Neutrophil (primary cell): Measurements from ENCODE around the gene CCDC178.

ENCODE experiments used
- H3K27ac ChIP-seq: fragments of 200-600 bp; sonication (generic); 2 replicates; pipeline ENCODE4 v1.5.1; 2016; ENCODE audit warnings: mild to moderate bottlenecking, moderate library complexity
- H3K27me3 ChIP-seq: fragments of 200-600 bp; sonication (generic); 2 replicates; pipeline ENCODE4 v1.6.0; 2016; ENCODE audit warnings: mild to moderate bottlenecking
- H3K36me3 ChIP-seq: fragments of 200-600 bp; sonication (generic); 2 replicates; pipeline ENCODE4 v1.5.1; 2017
- H3K4me1 ChIP-seq, 2 experiments: fragments of 200-600 bp in 1 of 2; sonication (generic) in 1 of 2; 1 replicate in 1 of 2; 2 replicates in 1 of 2; pipeline versions ENCODE4 v1.5.1 to v1.6.1; 2013 to 2016; ENCODE audit warnings: low read depth in 1 of 2, low read length in 1 of 2, mild to moderate bottlenecking in 1 of 2, moderate library complexity in 1 of 2; ENCODE audit not compliant: control insufficient read depth in 1 of 2, insufficient read depth in 1 of 2
- H3K4me3 ChIP-seq, 2 experiments: fragments of 200-600 bp in 1 of 2; sonication (generic) in 1 of 2; 1 replicate in 1 of 2; 2 replicates in 1 of 2; pipeline ENCODE4 v1.5.1; 2013 to 2016; ENCODE audit warnings: low read depth in 1 of 2, low read length in 1 of 2, mild to moderate bottlenecking in 1 of 2, moderate library complexity in 1 of 2
- H3K9me3 ChIP-seq: fragments of 200-600 bp; sonication (generic); 2 replicates; pipeline ENCODE4 v1.5.1; 2016
- CTCF ChIP-seq: fragments of 200-600 bp; sonication (generic); IDR thresholded peaks from 2 replicates; pipeline ENCODE4 v1.5.1; 2016; ENCODE audit warnings: antibody characterized with exemption

Gene CCDC178

DNA sequence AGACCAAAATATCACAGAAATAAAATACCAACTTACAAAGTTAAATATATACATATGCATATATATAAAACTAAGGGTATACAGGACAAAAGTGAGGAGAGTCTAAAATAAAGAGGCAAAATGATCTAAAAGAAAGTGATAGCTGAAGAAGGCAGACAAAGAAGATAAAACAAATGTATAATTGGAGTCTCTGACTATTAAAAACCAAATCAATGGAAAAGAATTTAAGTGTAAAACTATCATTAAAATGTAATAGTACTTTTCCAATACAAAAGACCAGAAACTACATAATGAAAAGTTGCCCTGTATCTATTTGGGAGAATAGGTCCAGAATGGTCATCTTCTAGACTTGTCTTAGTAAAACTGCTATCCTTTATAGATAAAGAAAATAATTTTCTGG lies 400.3 kb downstream of the CCDC178 start:
- H3K4me3 ChIP-seq = no peak overlapping the region
- H3K4me1 ChIP-seq = no peaks in the 10 kb centered on the region
- H3K36me3 ChIP-seq = no peaks in the 10 kb centered on the region
- no peak overlapping the region for H3K27ac ChIP-seq
- H3K9me3 ChIP-seq = no peaks in the 10 kb centered on the region
- TF ChIP-seq CTCF = no peak
- no peaks in the 10 kb centered on the region for H3K27me3 ChIP-seq

DNA sequence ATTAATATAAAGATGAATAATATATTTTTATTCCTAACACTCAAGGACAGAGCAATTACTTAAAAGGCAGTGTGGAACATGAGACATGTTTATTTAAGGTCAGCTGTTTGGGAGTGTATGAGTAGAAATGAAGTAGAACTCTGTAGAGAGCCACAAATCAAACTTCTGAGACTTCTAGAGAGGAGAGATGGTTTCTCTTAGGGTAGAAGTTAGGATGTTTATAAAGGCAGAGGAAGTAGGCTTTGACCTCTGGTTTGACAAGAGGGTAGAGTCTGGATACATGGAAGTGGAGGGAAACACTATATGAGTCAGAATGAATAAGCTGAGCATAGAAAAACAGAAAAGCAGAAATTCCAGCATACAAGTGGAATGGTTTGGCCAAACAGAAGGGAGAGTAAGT lies 405.6 kb downstream of the CCDC178 start:
- no peak for TF ChIP-seq CTCF
- Histone ChIP-seq H3K27me3 (no peaks in the 10 kb centered on the region), H3K36me3 (no peaks in the 10 kb centered on the region), H3K9me3 (no peaks in the 10 kb centered on the region), H3K27ac (no peak overlapping the region), H3K4me3 (no peak overlapping the region), H3K4me1 (no peaks in the 10 kb centered on the region)

DNA sequence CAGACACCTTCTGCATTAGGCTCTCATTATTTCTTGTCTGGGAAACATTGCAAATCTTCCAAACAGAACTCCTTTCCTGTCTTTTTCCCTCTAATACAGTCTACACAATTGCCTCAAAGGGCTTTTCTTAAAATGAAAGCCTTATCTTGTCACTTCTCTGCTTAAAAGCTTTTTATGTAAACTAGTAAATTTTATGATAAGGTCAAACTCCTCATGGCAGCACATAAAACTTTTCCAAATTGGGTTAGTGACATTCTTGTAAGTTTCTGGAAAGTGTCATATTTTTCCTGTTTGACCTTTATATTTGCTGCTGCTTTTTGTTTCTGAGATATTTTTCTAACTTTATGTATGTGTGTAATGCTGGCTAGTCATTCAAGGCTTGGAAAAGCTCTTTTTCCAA lies 406.3 kb downstream of the CCDC178 start:
- no peak for TF ChIP-seq CTCF
- no peaks in the 10 kb centered on the region for H3K36me3 ChIP-seq
- no peaks in the 10 kb centered on the region for H3K27me3 ChIP-seq
- no peak overlapping the region for H3K4me3 ChIP-seq
- H3K9me3 ChIP-seq = no peaks in the 10 kb centered on the region
- no peak overlapping the region for H3K27ac ChIP-seq
- no peaks in the 10 kb centered on the region for H3K4me1 ChIP-seq

GRCh38 chr18:33022370-33022769 lies 418.2 kb downstream of the CCDC178 start:
- H3K36me3 ChIP-seq = no peaks in the 10 kb centered on the region

DNA sequence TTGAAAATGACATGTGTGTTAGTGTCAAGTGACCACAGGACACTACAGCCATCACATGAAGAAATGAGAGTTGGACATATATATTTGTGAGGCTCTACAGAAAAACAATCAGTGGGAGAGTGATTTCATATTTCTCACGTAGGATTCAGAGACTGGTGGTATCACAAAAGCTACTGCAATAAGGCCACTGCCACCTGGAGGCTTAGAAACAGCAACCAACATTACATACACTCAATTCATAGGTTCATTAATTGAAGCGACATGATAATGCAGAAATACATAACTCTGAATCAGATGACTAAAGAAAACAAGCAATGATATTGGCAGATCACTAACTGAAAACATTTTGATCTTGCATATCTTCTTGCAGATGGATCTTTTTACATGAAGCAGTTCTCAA lies 419.6 kb downstream of the CCDC178 start:
- Histone ChIP-seq H3K9me3 (no peaks in the 10 kb centered on the region), H3K4me1 (no peaks in the 10 kb centered on the region), H3K27ac (no peak overlapping the region), H3K4me3 (no peak overlapping the region), H3K36me3 (no peaks in the 10 kb centered on the region), H3K27me3 (no peaks in the 10 kb centered on the region)
- no peak for TF ChIP-seq CTCF

More at GRCh38 chr18:33022370-33022769, 418.2 kb downstream of the CCDC178 start:
- no peak for TF ChIP-seq CTCF
- Histone ChIP-seq H3K9me3 (no peaks in the 10 kb centered on the region), H3K4me3 (no peak overlapping the region), H3K27me3 (no peaks in the 10 kb centered on the region), H3K27ac (no peak overlapping the region), H3K4me1 (no peaks in the 10 kb centered on the region)
